K562 (cell line): Measurements from ENCODE around the gene CAPN7. TPM values are rescaled to one million over a fixed set of nuclear protein-coding genes. Genes with fewer than 3 reads are reported as not detected.

Experiments used
- ARHGAP35 ChIP-seq: fragments of 450-650 bp; IDR thresholded peaks from 2 replicates; pipeline ENCODE4 v1.6.1; 2018; ENCODE audit not compliant: partially characterized antibody
- EHMT2 ChIP-seq: fragments of 450-650 bp; IDR thresholded peaks from 2 replicates; pipeline ENCODE4 v1.6.1; 2018; ENCODE audit warnings: antibody characterized with exemption
- GTF2A2 ChIP-seq: IDR thresholded peaks from 2 replicates; pipeline ENCODE4 v1.6.1; 2016; ENCODE audit warnings: mild to moderate bottlenecking, missing genetic modification characterization, missing compliant biosample characterization
- HDAC1 ChIP-seq, 2 experiments: fragments of 450-650 bp; IDR thresholded peaks; 2 replicates each; pipeline ENCODE4 v1.6.1; 2016 to 2017; ENCODE audit warnings: inconsistent platforms in 1 of 2, mild to moderate bottlenecking in 1 of 2, moderate library complexity in 1 of 2
- MAFK ChIP-seq: IDR thresholded peaks from 2 replicates; pipeline ENCODE4 v1.6.1; 2011; ENCODE audit warnings: low read length, improper control_type of control experiment
- NR2C2 ChIP-seq, 2 experiments: fragments of 200-800 bp in 1 of 2; sonication (Bioruptor generic) in 1 of 2; sonication (generic) in 1 of 2; formaldehyde crosslinking in 1 of 2; IDR thresholded peaks; 2 replicates each; pipeline versions ENCODE4 v1.6.1 to v1.8.0; 2016 to 2022; ENCODE audit warnings: mild to moderate bottlenecking in 1 of 2, missing compliant biosample characterization in 1 of 2, missing genetic modification characterization in 1 of 2, missing genetic modification reagents in 1 of 2
- PTBP1 ChIP-seq: fragments of 200-400 bp; formaldehyde crosslinking; IDR thresholded peaks from 2 replicates; pipeline ENCODE4 v1.6.1; 2017; ENCODE audit warnings: low read depth, low read length
- SRSF1 ChIP-seq: fragments of 200-400 bp; formaldehyde crosslinking; IDR thresholded peaks from 2 replicates; pipeline ENCODE4 v1.6.1; 2017; ENCODE audit warnings: mild to moderate bottlenecking, low read depth, low read length, moderate library complexity
- TRIM25 ChIP-seq: fragments of 450-650 bp; IDR thresholded peaks from 2 replicates; pipeline ENCODE4 v1.7.0; 2016; ENCODE audit warnings: borderline replicate concordance
- ZBTB34 ChIP-seq: fragments of 250-450 bp; sonication (Bioruptor Pico); IDR thresholded peaks from 2 replicates; pipeline ENCODE4 v1.8.0; 2021; ENCODE audit warnings: mild to moderate bottlenecking, moderate library complexity
- ZBTB8A ChIP-seq: fragments of 450-650 bp; IDR thresholded peaks from 2 replicates; pipeline ENCODE4 v1.6.1; 2018; ENCODE audit warnings: mild to moderate bottlenecking, moderate library complexity; ENCODE audit not compliant: partially characterized antibody
- ZFP1 ChIP-seq: fragments of 450-650 bp; formaldehyde crosslinking; IDR thresholded peaks from 2 replicates; pipeline ENCODE4 v1.4.0; 2020; ENCODE audit warnings: mild to moderate bottlenecking, mixed read lengths
- ZNF282 ChIP-seq: sonication (generic); formaldehyde crosslinking; IDR thresholded peaks from 2 replicates; pipeline ENCODE4 v1.8.1; 2023; ENCODE audit warnings: missing genetic modification reagents
- ZNF76 ChIP-seq: fragments of 250-450 bp; sonication (Bioruptor Pico); IDR thresholded peaks from 2 replicates; pipeline ENCODE4 v1.4.0; 2020; ENCODE audit warnings: mild to moderate bottlenecking, moderate library complexity, borderline replicate concordance
- polyA plus RNA-seq, 8 experiments: library from polyadenylated mRNA; depleted of rRNA in 4 of 8; stranded (reverse) in 5 of 8; unstranded in 3 of 8; fragments of >200 nt; fragmentation: Nextera tagmentation in 2 of 8; fragmentation: Illumina TruSeq in 1 of 8; extraction: Ambion mirVana in 2 of 8; extraction: Trizol in 1 of 8; gene quantifications; 2 replicates each; pipeline versions ENCODE4 v1.2.1 to v1.2.3, GENCODE V29; 2011 to 2014; ENCODE audit warnings: inconsistent platforms in 1 of 8, missing spikeins in 1 of 8
- total RNA-seq, 7 experiments: library from RNA; depleted of rRNA in 6 of 7; stranded (reverse); fragments of >200 nt in 6 of 7; fragmentation: Illumina TruSeq in 2 of 7; extraction: Trizol in 2 of 7; gene quantifications; 2 replicates each; pipeline versions ENCODE4 v1.2.1 to v1.2.3, GENCODE V29; 2011 to 2021; ENCODE audit warnings: low replicate concordance in 1 of 7
- TF ChIP-seq, protein P1 (sequence below): fragments of 450-650 bp; formaldehyde crosslinking; IDR thresholded peaks from 2 replicates; pipeline ENCODE4 v1.4.0; 2020; ENCODE audit warnings: mild to moderate bottlenecking
- TF ChIP-seq, protein P2 (sequence below): fragments of 250-450 bp; sonication (Bioruptor Pico); IDR thresholded peaks from 2 replicates; pipeline ENCODE4 v1.5.0; 2021
- TF ChIP-seq, protein P3 (sequence below): sonication (generic); formaldehyde crosslinking; IDR thresholded peaks from 2 replicates; pipeline ENCODE4 v1.8.1; 2023; ENCODE audit warnings: mild to moderate bottlenecking, missing genetic modification reagents
- TF ChIP-seq, protein P4 (sequence below): fragments of 250-450 bp; sonication (Bioruptor Pico); IDR thresholded peaks from 2 replicates; pipeline ENCODE4 v1.5.1; 2021; ENCODE audit warnings: mild to moderate bottlenecking

The CAPN7 gene
- total and polyA plus RNA-seq, 9 of the 15 experiments (the other 6 are each of a cell fraction or from before 2014, with no cell fraction given): 6.5 to 42.7 (median 32.7) TPM

DNA sequence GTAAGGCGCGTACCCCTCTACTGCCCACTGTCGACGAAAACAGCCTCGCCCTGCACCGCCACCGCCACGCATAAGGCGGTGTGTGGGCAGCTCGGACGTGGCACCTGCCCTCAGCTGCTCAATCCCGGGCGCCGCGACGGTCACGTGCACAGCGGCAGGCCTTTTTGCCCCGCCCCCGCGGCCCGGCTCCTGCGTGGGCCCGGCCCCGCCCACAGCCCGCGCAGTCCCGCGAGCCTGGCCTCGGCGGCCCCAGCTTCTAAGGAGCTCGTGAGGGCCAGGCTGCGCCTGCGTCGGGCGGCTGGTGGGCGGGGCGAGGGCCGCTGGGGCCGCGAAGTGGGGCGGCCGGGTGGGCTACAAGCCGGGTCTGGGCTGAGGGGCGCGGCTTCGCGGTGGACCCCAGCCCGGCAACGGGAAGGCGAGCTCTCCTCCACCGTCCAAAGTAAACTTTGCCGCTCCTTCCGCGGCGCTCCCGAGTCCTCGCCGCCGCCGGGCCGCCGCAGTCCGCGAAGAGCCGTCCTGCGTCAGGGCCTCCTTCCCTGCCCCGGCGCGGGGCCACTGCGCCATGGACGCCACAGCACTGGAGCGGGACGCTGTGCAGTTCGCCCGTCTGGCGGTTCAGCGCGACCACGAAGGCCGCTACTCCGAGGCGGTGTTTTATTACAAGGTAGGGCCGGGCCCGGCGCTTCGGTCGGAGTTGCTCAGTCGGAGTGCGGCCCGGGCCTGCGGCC is at the start of gene CAPN7 (continued):
- TF ChIP-seq, protein P1, sequence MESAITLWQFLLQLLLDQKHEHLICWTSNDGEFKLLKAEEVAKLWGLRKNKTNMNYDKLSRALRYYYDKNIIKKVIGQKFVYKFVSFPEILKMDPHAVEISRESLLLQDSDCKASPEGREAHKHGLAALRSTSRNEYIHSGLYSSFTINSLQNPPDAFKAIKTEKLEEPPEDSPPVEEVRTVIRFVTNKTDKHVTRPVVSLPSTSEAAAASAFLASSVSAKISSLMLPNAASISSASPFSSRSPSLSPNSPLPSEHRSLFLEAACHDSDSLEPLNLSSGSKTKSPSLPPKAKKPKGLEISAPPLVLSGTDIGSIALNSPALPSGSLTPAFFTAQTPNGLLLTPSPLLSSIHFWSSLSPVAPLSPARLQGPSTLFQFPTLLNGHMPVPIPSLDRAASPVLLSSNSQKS (CRISPR knock-in tag): 0 out of 2 replicates have a peak, but pooled peaks have one; percentile 59
- TF ChIP-seq, protein P2, sequence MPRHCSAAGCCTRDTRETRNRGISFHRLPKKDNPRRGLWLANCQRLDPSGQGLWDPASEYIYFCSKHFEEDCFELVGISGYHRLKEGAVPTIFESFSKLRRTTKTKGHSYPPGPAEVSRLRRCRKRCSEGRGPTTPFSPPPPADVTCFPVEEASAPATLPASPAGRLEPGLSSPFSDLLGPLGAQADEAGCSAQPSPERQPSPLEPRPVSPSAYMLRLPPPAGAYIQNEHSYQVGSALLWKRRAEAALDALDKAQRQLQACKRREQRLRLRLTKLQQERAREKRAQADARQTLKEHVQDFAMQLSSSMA (CRISPR knock-in tag): no peak
- TF ChIP-seq NR2C2 (CRISPR knock-in tag; IDR thresholded peaks at IDR 0.05) (peak; percentile 52; the same call in 1 of the 2 replicates), NR2C2 (tag; IDR thresholded peaks at IDR 0.05) (peak; percentile 57; the same call in 1 of the 2 replicates), ZNF282 (CRISPR knock-in tag) (peak; percentile 87), HDAC1 (IDR thresholded peaks at IDR 0.05) (peak in 1 of 2 experiments; percentile 81; a peak in 2 of 4 replicates), PTBP1 (no peak), EHMT2 (no peak), ARHGAP35 (no peak), ZBTB8A (no peak), ZNF76 (no peak), ZFP1 (CRISPR knock-in tag) (0 out of 2 replicates have a peak, but pooled peaks have one; percentile 43), GTF2A2 (no peak), SRSF1 (no peak), ZBTB34 (CRISPR knock-in tag) (no peak; the same call in 1 of the 2 replicates), MAFK (no peak), TRIM25 (no peak)
- TF ChIP-seq, protein P3, sequence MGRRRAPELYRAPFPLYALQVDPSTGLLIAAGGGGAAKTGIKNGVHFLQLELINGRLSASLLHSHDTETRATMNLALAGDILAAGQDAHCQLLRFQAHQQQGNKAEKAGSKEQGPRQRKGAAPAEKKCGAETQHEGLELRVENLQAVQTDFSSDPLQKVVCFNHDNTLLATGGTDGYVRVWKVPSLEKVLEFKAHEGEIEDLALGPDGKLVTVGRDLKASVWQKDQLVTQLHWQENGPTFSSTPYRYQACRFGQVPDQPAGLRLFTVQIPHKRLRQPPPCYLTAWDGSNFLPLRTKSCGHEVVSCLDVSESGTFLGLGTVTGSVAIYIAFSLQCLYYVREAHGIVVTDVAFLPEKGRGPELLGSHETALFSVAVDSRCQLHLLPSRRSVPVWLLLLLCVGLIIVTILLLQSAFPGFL (CRISPR knock-in tag): no peak
- TF ChIP-seq, protein P4, sequence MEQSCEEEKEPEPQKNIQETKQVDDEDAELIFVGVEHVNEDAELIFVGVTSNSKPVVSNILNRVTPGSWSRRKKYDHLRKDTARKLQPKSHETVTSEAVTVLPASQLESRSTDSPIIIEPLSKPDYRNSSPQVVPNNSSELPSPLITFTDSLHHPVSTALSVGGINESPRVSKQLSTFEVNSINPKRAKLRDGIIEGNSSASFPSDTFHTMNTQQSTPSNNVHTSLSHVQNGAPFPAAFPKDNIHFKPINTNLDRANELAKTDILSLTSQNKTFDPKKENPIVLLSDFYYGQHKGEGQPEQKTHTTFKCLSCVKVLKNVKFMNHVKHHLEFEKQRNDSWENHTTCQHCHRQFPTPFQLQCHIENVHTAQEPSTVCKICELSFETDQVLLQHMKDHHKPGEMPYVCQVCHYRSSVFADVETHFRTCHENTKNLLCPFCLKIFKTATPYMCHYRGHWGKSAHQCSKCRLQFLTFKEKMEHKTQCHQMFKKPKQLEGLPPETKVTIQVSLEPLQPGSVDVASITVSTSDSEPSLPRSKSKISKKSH (CRISPR knock-in tag): no peak
